GM19099 (cell line): ENCODE results near the gene WDR90.

Source experiments
- POLR2A ChIP-seq: IDR thresholded peaks from 3 replicates; pipeline ENCODE4 v1.6.1; 2011; ENCODE audit warnings: low read depth; ENCODE audit not compliant: insufficient read length; ENCODE audit errors: extremely low read depth

The WDR90 gene

GRCh38 chr16:631808-632358 lies 17.3 kb upstream of the WDR90 start:
- no peak for TF ChIP-seq POLR2A

GRCh38 chr16:632486-633335 lies 16.5 kb upstream of the WDR90 start:
- TF ChIP-seq POLR2A, result no peak

GRCh38 chr16:633336-634050 lies 15.7 kb upstream of the WDR90 start:
- no peak for TF ChIP-seq POLR2A

GRCh38 chr16:634051-634670 lies 15.0 kb upstream of the WDR90 start:
- TF ChIP-seq POLR2A, result no peak

GRCh38 chr16:634996-635395 lies 14.2 kb upstream of the WDR90 start:
- no peak for TF ChIP-seq POLR2A

GRCh38 chr16:635573-636205 lies 13.5 kb upstream of the WDR90 start:
- TF ChIP-seq POLR2A, result no peak

GRCh38 chr16:636206-637080 lies 12.7 kb upstream of the WDR90 start, which contains the start of gene METTL26:
Gene METTL26 (minus strand): TSS chr16:636305. CDS start chr16:636290, 15 bp downstream.
- peak; percentile 79 for TF ChIP-seq POLR2A

- TF ChIP-seq POLR2A, result no peak
Measured at GRCh38 chr16:637081-638018, 11.8 kb upstream of the WDR90 start.

GRCh38 chr16:638034-638543 lies 11.1 kb upstream of the WDR90 start:
- TF ChIP-seq POLR2A, result no peak

GRCh38 chr16:638836-639235 lies 10.3 kb upstream of the WDR90 start:
- TF ChIP-seq POLR2A, result no peak

GRCh38 chr16:640614-641013 lies 8.6 kb upstream of the WDR90 start:
- no peak for TF ChIP-seq POLR2A

- peak; percentile 74 for TF ChIP-seq POLR2A
Measured at GRCh38 chr16:641326-642188, 7.6 kb upstream of the WDR90 start, which contains the start of gene MCRIP2. Gene MCRIP2 (plus strand): TSS chr16:641828. CDS start chr16:641992, 164 bp downstream.
